CD4-positive, alpha-beta T cell (primary cell): Measurements from ENCODE around the gene ATP8A2. TPM values are rescaled to one million over a fixed set of nuclear protein-coding genes. Genes with fewer than 3 reads are reported as not detected.

Experiments
- ATAC-seq: fragments of 200-7000 bp; cut with Tn5 transposase; one replicate; pipeline ENCODE4 v1.10.0; 2022; ENCODE audit warnings: mild to moderate bottlenecking; ENCODE audit not compliant: poor library complexity
- CTCF ChIA-PET: fragments of 350-600 bp; sonication (Branson Sonifier 250); formaldehyde crosslinking; loops from one replicate; lab custom pipeline; 2021; ENCODE audit warnings: antibody characterized with exemption, inconsistent platforms; lab: Charles Lee
- POLR2A ChIA-PET: fragments of 350-600 bp; sonication (Branson Sonifier 250); formaldehyde crosslinking; loops from one replicate; lab custom pipeline; 2021; ENCODE audit warnings: antibody characterized with exemption, inconsistent platforms; lab: Charles Lee
- DNase-seq, 14 experiments: peaks; one replicate each; pipeline ENCODE4 v3.0.0-alpha.2; 2013 to 2020; ENCODE audit warnings: mixed read lengths in 2 of 14
- H3K27ac ChIP-seq, 2 donors: one replicate each; pipeline versions ENCODE4 v1.5.1 to v1.7.0; 2013; ENCODE audit warnings: low read length in 2 of 2, low read depth in 1 of 2, mild to moderate bottlenecking in 1 of 2
- H3K27me3 ChIP-seq, 2 experiments: 1 replicate in 1 of 2; 2 replicates in 1 of 2; pipeline versions ENCODE4 v1.6.1 to v1.7.0; 2013; ENCODE audit warnings: low read length in 2 of 2, control low read depth in 1 of 2, mild to moderate bottlenecking in 1 of 2, moderate library complexity in 1 of 2; ENCODE audit not compliant: insufficient read depth in 2 of 2, control insufficient read depth in 1 of 2
- H3K36me3 ChIP-seq: one replicate; pipeline ENCODE4 v1.6.1; 2013; ENCODE audit warnings: low read length, control low read depth; ENCODE audit not compliant: insufficient read depth
- H3K4me1 ChIP-seq: one replicate; pipeline ENCODE4 v1.6.1; 2013; ENCODE audit warnings: low read length, control low read depth; ENCODE audit not compliant: insufficient read depth
- H3K4me3 ChIP-seq: one replicate; pipeline ENCODE4 v1.5.1; 2013; ENCODE audit warnings: mild to moderate bottlenecking, low read length, moderate library complexity
- H3K9me3 ChIP-seq, 2 experiments: 1 replicate in 1 of 2; 2 replicates in 1 of 2; pipeline versions ENCODE4 v1.6.1 to v1.7.0; 2013; ENCODE audit warnings: low read length in 2 of 2, mild to moderate bottlenecking in 2 of 2, control low read depth in 1 of 2, moderate library complexity in 1 of 2; ENCODE audit not compliant: control insufficient read depth in 1 of 2, insufficient read depth in 1 of 2
- H3K27ac Mint-ChIP-seq: one replicate; pipeline ENCODE4 v1.8.0; 2020; ENCODE audit warnings: mixed read lengths
- H3K27me3 Mint-ChIP-seq: one replicate; pipeline ENCODE4 v1.8.0; 2021; ENCODE audit warnings: mixed read lengths
- H3K36me3 Mint-ChIP-seq: one replicate; pipeline ENCODE4 v1.8.0; 2021; ENCODE audit warnings: low read depth, mixed read lengths
- H3K4me1 Mint-ChIP-seq: one replicate; pipeline ENCODE4 v1.8.0; 2021; ENCODE audit warnings: low read depth, mixed read lengths
- H3K4me3 Mint-ChIP-seq: one replicate; pipeline ENCODE4 v1.8.0; 2020; ENCODE audit warnings: mild to moderate bottlenecking, mixed read lengths
- H3K9me3 Mint-ChIP-seq: one replicate; pipeline ENCODE4 v1.8.0; 2020; ENCODE audit warnings: mixed read lengths
- intact Hi-C, 2 experiments: fragments of 100-400 bp; cut with DNase I in 1 of 2; cut with micrococcal nuclease in 1 of 2; formaldehyde crosslinking; loops; one replicate each; pipeline versions ENCODE4 v1.15.1 to v1.9.0; 2023 to 2025; cut with DNase I, micrococcal nuclease
- total RNA-seq, 174 experiments: library from RNA in 2 of 174; stranded (reverse) in 2 of 174; gene quantifications; one replicate each; pipeline ENCODE4 v1.2.3 and lab custom pipeline; 2021 to 2026
- TF ChIP-seq, protein P1 (sequence below): fragments of 200-600 bp; IDR thresholded peaks from one replicate; pipeline ENCODE4 v1.8.0; 2022; ENCODE audit warnings: antibody characterized with exemption, mild to moderate bottlenecking

Gene ATP8A2
- total RNA-seq, 2 experiments from 2014 or later: 0.22 to 0.36 TPM

DNA sequence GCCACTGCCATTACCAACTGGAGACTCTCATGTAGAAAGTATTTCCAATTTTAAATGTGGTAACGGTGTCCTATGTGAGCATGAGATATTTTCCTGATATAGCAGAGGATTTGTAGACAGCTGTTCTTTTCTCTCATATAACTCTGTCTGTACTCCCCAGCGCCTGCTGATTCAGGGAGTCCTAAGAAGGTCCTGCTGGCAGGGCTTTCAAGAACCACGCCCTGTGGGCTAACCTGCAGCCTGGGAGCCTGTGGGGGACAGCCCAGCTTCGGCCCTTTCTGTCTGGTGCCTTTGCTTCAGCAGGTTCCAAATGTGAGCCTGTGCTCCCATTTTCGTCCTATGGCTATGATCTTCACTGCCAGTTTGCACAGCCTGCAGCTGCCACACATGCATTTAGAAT is 316.8 kb downstream of the ATP8A2 start:
- no peaks in the 10 kb centered on the region for H3K36me3 ChIP-seq
- H3K27me3 ChIP-seq: no peaks in the 10 kb centered on the region
- H3K9me3 Mint-ChIP-seq: no peaks in the 10 kb centered on the region
- no peaks in the 10 kb centered on the region for H3K4me1 Mint-ChIP-seq
- DNase-seq (no peak), ATAC-seq (no peak)
- H3K27ac ChIP-seq: no peak overlapping the region
- H3K36me3 Mint-ChIP-seq: no peaks in the 10 kb centered on the region
- no peak overlapping the region for H3K27ac Mint-ChIP-seq
- no peak overlapping the region for H3K4me3 ChIP-seq
- H3K4me1 ChIP-seq: no peaks in the 10 kb centered on the region
- ChIA-PET POLR2A (no interaction called here), CTCF (no interaction called here)
- no peaks in the 10 kb centered on the region for H3K9me3 ChIP-seq
- TF ChIP-seq, protein P1, sequence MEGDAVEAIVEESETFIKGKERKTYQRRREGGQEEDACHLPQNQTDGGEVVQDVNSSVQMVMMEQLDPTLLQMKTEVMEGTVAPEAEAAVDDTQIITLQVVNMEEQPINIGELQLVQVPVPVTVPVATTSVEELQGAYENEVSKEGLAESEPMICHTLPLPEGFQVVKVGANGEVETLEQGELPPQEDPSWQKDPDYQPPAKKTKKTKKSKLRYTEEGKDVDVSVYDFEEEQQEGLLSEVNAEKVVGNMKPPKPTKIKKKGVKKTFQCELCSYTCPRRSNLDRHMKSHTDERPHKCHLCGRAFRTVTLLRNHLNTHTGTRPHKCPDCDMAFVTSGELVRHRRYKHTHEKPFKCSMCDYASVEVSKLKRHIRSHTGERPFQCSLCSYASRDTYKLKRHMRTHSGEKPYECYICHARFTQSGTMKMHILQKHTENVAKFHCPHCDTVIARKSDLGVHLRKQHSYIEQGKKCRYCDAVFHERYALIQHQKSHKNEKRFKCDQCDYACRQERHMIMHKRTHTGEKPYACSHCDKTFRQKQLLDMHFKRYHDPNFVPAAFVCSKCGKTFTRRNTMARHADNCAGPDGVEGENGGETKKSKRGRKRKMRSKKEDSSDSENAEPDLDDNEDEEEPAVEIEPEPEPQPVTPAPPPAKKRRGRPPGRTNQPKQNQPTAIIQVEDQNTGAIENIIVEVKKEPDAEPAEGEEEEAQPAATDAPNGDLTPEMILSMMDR: no peak
- H3K4me3 Mint-ChIP-seq: no peak overlapping the region
- peaks cover 8% of the 10 kb centered on the region for H3K27me3 Mint-ChIP-seq
- intact Hi-C loops: no loop called here

DNA sequence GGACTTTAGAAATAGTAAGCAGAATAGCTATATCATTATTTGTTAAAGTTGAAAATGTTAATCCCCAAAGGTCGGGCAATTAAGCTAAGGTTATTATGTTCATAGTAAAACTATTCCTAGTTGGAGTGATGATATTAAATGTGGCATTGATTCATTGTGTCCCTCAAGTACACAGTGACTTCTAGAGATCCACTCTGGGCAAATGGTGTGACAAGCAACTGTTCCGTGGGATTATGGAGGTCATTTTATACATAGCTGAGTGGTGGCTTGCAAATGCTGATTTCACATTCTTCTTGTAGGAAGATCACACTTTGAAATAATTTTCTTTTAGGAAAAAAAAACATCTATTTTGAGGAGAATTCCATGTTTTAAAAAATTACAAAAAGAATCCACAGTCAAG is 317.8 kb downstream of the ATP8A2 start:
- Mint-ChIP-seq H3K36me3 (no peaks in the 10 kb centered on the region), H3K9me3 (no peaks in the 10 kb centered on the region), H3K4me3 (no peak overlapping the region), H3K27me3 (peaks cover 8% of the 10 kb centered on the region), H3K27ac (no peak overlapping the region), H3K4me1 (no peaks in the 10 kb centered on the region)
- Histone ChIP-seq H3K4me1 (no peaks in the 10 kb centered on the region), H3K4me3 (no peak overlapping the region), H3K27me3 (no peaks in the 10 kb centered on the region), H3K36me3 (no peaks in the 10 kb centered on the region), H3K9me3 (no peaks in the 10 kb centered on the region), H3K27ac (no peak overlapping the region)
- no peak for ATAC-seq
- ChIA-PET CTCF (interaction anchor here (0.5 kb wide), 1 partner anchor 1100 kb away, joined by 3 read pairs; no protein-coding TSS in a partner anchor), POLR2A (no interaction called here)
- intact Hi-C loops: no loop called here
- TF ChIP-seq, protein P1: no peak
- no peak for DNase-seq

DNA sequence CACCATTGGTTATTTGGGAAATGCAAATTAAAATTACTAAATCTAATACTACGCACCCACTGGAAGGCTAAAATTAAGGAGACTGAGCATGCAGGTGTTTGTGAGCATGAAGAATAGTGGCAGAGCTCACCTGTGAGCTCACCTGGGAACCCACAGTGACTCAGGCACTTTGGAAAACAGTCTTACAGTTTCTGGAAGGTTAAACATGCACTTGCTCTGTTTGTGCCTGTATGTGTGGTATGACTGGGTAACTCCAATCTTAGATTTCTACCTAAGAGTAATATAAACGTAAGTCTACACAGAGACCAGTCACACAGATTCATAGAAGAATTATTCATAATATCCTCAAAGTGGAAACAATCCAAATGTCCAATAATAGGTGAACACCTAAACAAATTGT is 318.8 kb downstream of the ATP8A2 start:
- no peaks in the 10 kb centered on the region for H3K9me3 Mint-ChIP-seq
- ChIA-PET POLR2A (no interaction called here), CTCF (no interaction called here)
- DNase-seq: no peak
- Histone ChIP-seq H3K36me3 (no peaks in the 10 kb centered on the region), H3K27ac (no peak overlapping the region), H3K9me3 (no peaks in the 10 kb centered on the region), H3K4me1 (no peaks in the 10 kb centered on the region), H3K27me3 (no peaks in the 10 kb centered on the region), H3K4me3 (no peak overlapping the region)
- peaks cover 7% of the 10 kb centered on the region for H3K27me3 Mint-ChIP-seq
- no peaks in the 10 kb centered on the region for H3K36me3 Mint-ChIP-seq
- H3K4me3 Mint-ChIP-seq: no peak overlapping the region
- intact Hi-C loops: no loop called here
- no peak overlapping the region for H3K27ac Mint-ChIP-seq
- TF ChIP-seq, protein P1: no peak
- ATAC-seq: no peak
- no peaks in the 10 kb centered on the region for H3K4me1 Mint-ChIP-seq
